ENCODE measurements around the gene CLEC4F.
A peak's percentile ranks its signal among the peaks of the same experiment; 100 is the strongest.

CLEC4F gene

GRCh38 chr2:70789304-70790135 is 30.9 kb downstream of the CLEC4F start:
- peak overlapping the region; percentile 33 for H3K4me3 ChIP-seq (ENCODE audit: low read depth, low read length)
- peak; percentile 53 for TF ChIP-seq CTCF (IDR thresholded peaks at IDR 0.05)
- peak overlapping the region; percentile 54 for H2AFZ ChIP-seq
- no peaks in the 10 kb centered on the region for H3K79me2 ChIP-seq
- H3K27me3 ChIP-seq (ENCODE audit: control insufficient read depth, insufficient read depth, low read length), result no peaks in the 10 kb centered on the region
- H3K36me3 ChIP-seq (ENCODE audit: control insufficient read depth, insufficient read depth, low read length), result no peaks in the 10 kb centered on the region
- H3K4me1 ChIP-seq, result no peaks in the 10 kb centered on the region
- no peaks in the 10 kb centered on the region for H3K9me3 ChIP-seq (ENCODE audit: control insufficient read depth, low read length)
- H3K4me2 ChIP-seq (ENCODE audit: low read length), result peak overlapping the region; percentile 58
- H3K9ac ChIP-seq, result no peak overlapping the region
- no peak overlapping the region for H3K27ac ChIP-seq

GRCh38 chr2:70785137-70785911 is 35.1 kb downstream of the CLEC4F start:
- Histone ChIP-seq H3K4me2 (ENCODE audit: low read length) (no peak overlapping the region), H3K4me1 (no peaks in the 10 kb centered on the region), H2AFZ (no peak overlapping the region), H3K27me3 (ENCODE audit: control insufficient read depth, insufficient read depth, low read length) (no peaks in the 10 kb centered on the region), H3K4me3 (ENCODE audit: low read depth, low read length) (no peak overlapping the region), H3K79me2 (no peaks in the 10 kb centered on the region), H3K9me3 (ENCODE audit: control insufficient read depth, low read length) (no peaks in the 10 kb centered on the region), H3K36me3 (ENCODE audit: control insufficient read depth, insufficient read depth, low read length) (no peaks in the 10 kb centered on the region), H3K9ac (no peak overlapping the region), H3K27ac (no peak overlapping the region)
- peak; percentile 61 for TF ChIP-seq CTCF (IDR thresholded peaks at IDR 0.05)

GRCh38 chr2:70784320-70784719 is 36.1 kb downstream of the CLEC4F start:
- no peaks in the 10 kb centered on the region for H3K79me2 ChIP-seq
- H3K9me3 ChIP-seq (ENCODE audit: control insufficient read depth, low read length), result no peaks in the 10 kb centered on the region
- no peak overlapping the region for H2AFZ ChIP-seq
- no peak overlapping the region for H3K4me3 ChIP-seq (ENCODE audit: low read depth, low read length)
- H3K9ac ChIP-seq, result no peak overlapping the region
- no peak for TF ChIP-seq CTCF (IDR thresholded peaks at IDR 0.05)
- H3K27ac ChIP-seq, result no peak overlapping the region
- no peaks in the 10 kb centered on the region for H3K4me1 ChIP-seq
- H3K4me2 ChIP-seq (ENCODE audit: low read length), result no peak overlapping the region
- no peaks in the 10 kb centered on the region for H3K27me3 ChIP-seq (ENCODE audit: control insufficient read depth, insufficient read depth, low read length)
- H3K36me3 ChIP-seq (ENCODE audit: control insufficient read depth, insufficient read depth, low read length), result no peaks in the 10 kb centered on the region

GRCh38 chr2:70779911-70780545 is 40.4 kb downstream of the CLEC4F start:
- H3K27me3 ChIP-seq (ENCODE audit: control insufficient read depth, insufficient read depth, low read length), result no peaks in the 10 kb centered on the region
- H3K4me1 ChIP-seq, result no peaks in the 10 kb centered on the region

More at GRCh38 chr2:70779911-70780545, 40.4 kb downstream of the CLEC4F start:
- Histone ChIP-seq H3K4me2 (ENCODE audit: low read length) (no peak overlapping the region), H3K79me2 (no peaks in the 10 kb centered on the region), H3K36me3 (ENCODE audit: control insufficient read depth, insufficient read depth, low read length) (no peaks in the 10 kb centered on the region), H3K9ac (no peak overlapping the region), H2AFZ (no peak overlapping the region), H3K27ac (no peak overlapping the region), H3K4me3 (ENCODE audit: low read depth, low read length) (no peak overlapping the region), H3K9me3 (ENCODE audit: control insufficient read depth, low read length) (no peaks in the 10 kb centered on the region)
- TF ChIP-seq CTCF (IDR thresholded peaks at IDR 0.05), result no peak

Data from parathyroid adenoma (tissue), 2 donors.